GM23338 (cell line): ENCODE results near the gene RPS2. TPM values are rescaled to one million over a fixed set of nuclear protein-coding genes. Genes with fewer than 3 reads are reported as not detected.

Experiments
- ATAC-seq: fragments of 200-7000 bp; cut with Tn5 transposase; 3 replicates; pipeline ENCODE4 v1.9.1; 2020
- DNase-seq: peaks from one replicate; pipeline ENCODE4 v3.0.0-alpha.2; 2015; ENCODE audit warnings: low spot score
- H2AFZ ChIP-seq: fragments of 200-600 bp; sonication (generic); 2 replicates; pipeline ENCODE4 v1.8.0; 2016; ENCODE audit warnings: antibody characterized with exemption, mild to moderate bottlenecking, moderate library complexity
- H3F3A ChIP-seq: fragments of 200-600 bp; sonication (generic); replicated peaks from 2 replicates; pipeline ENCODE4 v1.8.0; 2017; ENCODE audit warnings: antibody characterized with exemption, mixed run types, low read depth
- H3K27ac ChIP-seq: fragments of 200-600 bp; sonication (generic); 2 replicates; pipeline ENCODE4 v1.6.1; 2016; ENCODE audit warnings: low read depth
- H3K27me3 ChIP-seq: fragments of 200-600 bp; sonication (generic); 2 replicates; pipeline ENCODE4 v1.8.0; 2016; ENCODE audit warnings: mild to moderate bottlenecking, mixed run types, moderate library complexity; ENCODE audit not compliant: insufficient read depth
- H3K36me3 ChIP-seq: fragments of 200-600 bp; sonication (generic); 2 replicates; pipeline ENCODE4 v1.8.0; 2016; ENCODE audit warnings: mild to moderate bottlenecking; ENCODE audit not compliant: insufficient read depth
- H3K4me1 ChIP-seq: fragments of 200-600 bp; sonication (generic); 2 replicates; pipeline ENCODE4 v1.8.0; 2016; ENCODE audit warnings: mild to moderate bottlenecking, moderate library complexity; ENCODE audit not compliant: insufficient read depth
- H3K4me2 ChIP-seq: fragments of 200-600 bp; sonication (generic); 2 replicates; pipeline ENCODE4 v1.7.1; 2017; ENCODE audit warnings: mixed run types
- H3K4me3 ChIP-seq: fragments of 200-600 bp; sonication (generic); 2 replicates; pipeline ENCODE4 v1.6.1; 2016; ENCODE audit warnings: mixed run types
- H3K79me2 ChIP-seq: fragments of 200-600 bp; sonication (generic); replicated peaks from 2 replicates; pipeline ENCODE4 v1.8.0; 2017; ENCODE audit warnings: mild to moderate bottlenecking; ENCODE audit not compliant: insufficient read depth
- H3K9me2 ChIP-seq: fragments of 200-600 bp; sonication (generic); 2 replicates; pipeline ENCODE4 v1.8.0; 2017; ENCODE audit not compliant: insufficient read depth
- H4K20me1 ChIP-seq: fragments of 200-600 bp; sonication (generic); replicated peaks from 2 replicates; pipeline ENCODE4 v1.8.0; 2017; ENCODE audit warnings: mild to moderate bottlenecking; ENCODE audit not compliant: insufficient read depth
- H3K27ac Mint-ChIP-seq: 2 replicates; pipeline ENCODE4 v1.8.0; 2020; ENCODE audit warnings: inconsistent platforms, mild to moderate bottlenecking, moderate library complexity, mixed read lengths
- H3K27me3 Mint-ChIP-seq: 3 replicates; pipeline ENCODE4 v1.8.0; 2022; ENCODE audit warnings: low read depth, mild to moderate bottlenecking, moderate library complexity, mixed read lengths, inconsistent platforms; ENCODE audit not compliant: insufficient read depth, poor library complexity
- H3K36me3 Mint-ChIP-seq: 3 replicates; pipeline ENCODE4 v1.8.0; 2021; ENCODE audit warnings: low read depth, mild to moderate bottlenecking, inconsistent platforms, moderate library complexity, mixed read lengths
- H3K4me1 Mint-ChIP-seq: 3 replicates; pipeline ENCODE4 v1.8.0; 2020; ENCODE audit warnings: mild to moderate bottlenecking, inconsistent platforms, mixed read lengths
- H3K4me3 Mint-ChIP-seq: 3 replicates; pipeline ENCODE4 v1.8.0; 2021; ENCODE audit warnings: moderate library complexity, mild to moderate bottlenecking, inconsistent platforms, mixed read lengths
- H3K9me3 Mint-ChIP-seq: 3 replicates; pipeline ENCODE4 v1.8.0; 2020; ENCODE audit warnings: moderate library complexity, mild to moderate bottlenecking, inconsistent platforms, mixed read lengths
- CREB1 ChIP-seq: fragments of 250-450 bp; sonication (Bioruptor Pico); IDR thresholded peaks from 2 replicates; pipeline ENCODE4 v1.5.0; 2020; ENCODE audit warnings: low read depth, mild to moderate bottlenecking, moderate library complexity
- CTCF ChIP-seq, 2 experiments: fragments of 200-600 bp in 1 of 2; sonication (generic) in 1 of 2; conservative IDR thresholded peaks; 2 replicates each; pipeline versions ENCODE4 v1.5.1 to v1.6.1; 2016 to 2017; ENCODE audit warnings: antibody characterized with exemption in 2 of 2, low read depth in 2 of 2, mild to moderate bottlenecking in 2 of 2, moderate library complexity in 1 of 2
- ETS1 ChIP-seq: IDR thresholded peaks from 2 replicates; pipeline ENCODE4 v1.6.1; 2016; ENCODE audit warnings: antibody characterized with exemption
- EZH2 ChIP-seq: fragments of 200-600 bp; sonication (generic); IDR thresholded peaks from one replicate; pipeline ENCODE4 v1.8.0; 2017; ENCODE audit warnings: antibody characterized with exemption, mild to moderate bottlenecking, low read depth; ENCODE audit not compliant: unreplicated experiment
- EZH2phosphoT487 ChIP-seq: fragments of 200-600 bp; sonication (generic); IDR thresholded peaks from one replicate; pipeline ENCODE4 v1.8.1; 2018; ENCODE audit warnings: antibody characterized with exemption; ENCODE audit not compliant: unreplicated experiment
- NANOG ChIP-seq: IDR thresholded peaks from 2 replicates; pipeline ENCODE4 v1.6.1; 2016; ENCODE audit warnings: antibody characterized with exemption, borderline replicate concordance
- POLR2AphosphoS5 ChIP-seq: IDR thresholded peaks from 2 replicates; pipeline ENCODE4 v1.6.1; 2016; ENCODE audit warnings: antibody characterized with exemption, low read depth
- REST ChIP-seq: IDR thresholded peaks from one replicate; pipeline ENCODE4 v1.6.1; 2018; ENCODE audit warnings: antibody characterized with exemption; ENCODE audit not compliant: unreplicated experiment
- STAT1 ChIP-seq: IDR thresholded peaks from one replicate; pipeline ENCODE4 v1.6.1; 2016; ENCODE audit warnings: antibody characterized with exemption; ENCODE audit not compliant: unreplicated experiment
- ZNF114 ChIP-seq: fragments of 250-450 bp; sonication (Bioruptor Pico); IDR thresholded peaks from 2 replicates; pipeline ENCODE4 v1.5.0; 2020; ENCODE audit warnings: mild to moderate bottlenecking, moderate library complexity
- ZNF331 ChIP-seq: fragments of 250-450 bp; sonication (Bioruptor Pico); IDR thresholded peaks from 2 replicates; pipeline ENCODE4 v1.5.0; 2020; ENCODE audit warnings: low read depth, mild to moderate bottlenecking, moderate library complexity
- polyA plus RNA-seq: library from polyadenylated mRNA; unstranded; fragments of >200 nt; fragmentation: Nextera tagmentation; extraction: Ambion mirVana; gene quantifications from 2 replicates; pipeline ENCODE4 v1.2.1, GENCODE V29; 2016
- total RNA-seq: library from RNA; depleted of rRNA; stranded (reverse); fragments of >200 nt; shearing (Covaris generic); gene quantifications from 2 replicates; pipeline ENCODE4 v1.2.3, GENCODE V29; 2014

RPS2 gene
- total and polyA plus RNA-seq, 2 experiments from 2014 or later, result 3,786 to 3,992 TPM

- Histone ChIP-seq H3K27me3 (peaks cover 15% of the 10 kb centered on the region), H4K20me1 (no peaks in the 10 kb centered on the region; the same call in 1 of the 2 replicates), H3K4me3 (no peak overlapping the region), H3K79me2 (peaks cover 19% of the 10 kb centered on the region), H3K36me3 (no peaks in the 10 kb centered on the region), H3K4me2 (no peak overlapping the region), H2AFZ (no peak overlapping the region), H3F3A (peaks cover 13% of the 10 kb centered on the region; the same call in 1 of the 2 replicates), H3K4me1 (peaks cover 18% of the 10 kb centered on the region), H3K27ac (no peak overlapping the region), H3K9me2 (no peaks in the 10 kb centered on the region)
- Mint-ChIP-seq H3K4me1 (peaks cover 14% of the 10 kb centered on the region), H3K27me3 (peaks cover 31% of the 10 kb centered on the region), H3K4me3 (no peak overlapping the region), H3K9me3 (peaks cover 3% of the 10 kb centered on the region; the same call in 1 of the 3 replicates), H3K27ac (no peak overlapping the region), H3K36me3 (peaks cover 16% of the 10 kb centered on the region)
- TF ChIP-seq STAT1 (no peak), CREB1 (CRISPR knock-in tag) (no peak), ZNF114 (CRISPR knock-in tag) (no peak), ETS1 (no peak), REST (no peak), NANOG (no peak)
- ATAC-seq (no peak), DNase-seq (no peak)
These were observed 11.5 kb upstream of the RPS2 start for GRCh38 chr16:1976216-1976520.

DNA sequence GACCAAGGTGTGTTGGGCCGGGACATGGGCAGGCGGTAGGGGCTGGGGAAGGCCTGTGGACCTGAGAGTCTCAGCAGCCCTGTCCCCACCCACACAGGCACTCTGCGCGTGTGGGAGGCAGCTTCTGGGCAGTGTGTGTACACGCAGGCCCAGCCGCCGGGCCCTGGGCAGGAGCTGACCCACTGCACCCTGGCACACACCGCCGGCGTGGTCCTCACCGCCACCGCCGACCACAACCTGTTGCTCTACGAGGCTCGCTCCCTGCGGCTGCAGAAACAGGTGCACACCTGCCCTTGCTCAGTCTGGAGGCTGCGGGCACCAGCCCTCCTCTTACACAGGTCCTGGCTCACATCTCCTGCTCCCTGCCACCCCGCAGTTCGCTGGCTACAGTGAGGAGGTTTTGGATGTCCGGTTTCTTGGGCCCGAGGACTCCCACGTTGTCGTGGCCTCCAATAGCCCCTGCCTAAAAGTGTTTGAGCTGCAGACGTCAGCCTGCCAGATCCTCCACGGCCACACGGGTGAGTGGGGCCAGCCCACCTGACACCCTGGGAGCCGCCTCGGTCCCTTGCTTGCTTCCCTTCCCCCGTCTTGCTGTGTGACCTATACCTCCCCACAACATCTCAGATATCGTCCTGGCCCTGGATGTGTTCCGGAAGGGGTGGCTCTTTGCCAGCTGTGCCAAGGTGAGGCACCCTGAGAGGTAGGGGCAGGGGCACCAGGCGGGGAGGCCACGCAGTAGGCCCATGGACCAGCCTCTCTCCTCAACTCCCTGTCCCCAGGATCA, 11.0 kb upstream of the RPS2 start:
- Histone ChIP-seq H3K27me3 (peaks cover 10% of the 10 kb centered on the region), H3K79me2 (peaks cover 21% of the 10 kb centered on the region), H3F3A (peaks cover 13% of the 10 kb centered on the region; the same call in 1 of the 2 replicates), H3K4me3 (no peak overlapping the region), H3K36me3 (no peaks in the 10 kb centered on the region), H3K27ac (no peak overlapping the region), H3K4me1 (peaks cover 18% of the 10 kb centered on the region), H2AFZ (no peak overlapping the region), H4K20me1 (no peaks in the 10 kb centered on the region; the same call in none of the 2 replicates), H3K4me2 (no peak overlapping the region), H3K9me2 (no peaks in the 10 kb centered on the region)
- no peak for DNase-seq
- ATAC-seq, result no peak
- Mint-ChIP-seq H3K4me3 (no peak overlapping the region; the same call in 2 of the 3 replicates), H3K27me3 (peaks cover 26% of the 10 kb centered on the region), H3K9me3 (peaks cover 3% of the 10 kb centered on the region; the same call in 1 of the 3 replicates), H3K36me3 (peaks cover 16% of the 10 kb centered on the region), H3K27ac (no peak overlapping the region), H3K4me1 (peaks cover 15% of the 10 kb centered on the region)
- TF ChIP-seq NANOG (no peak), EZH2 (no peak), CREB1 (CRISPR knock-in tag) (no peak), ETS1 (no peak), CTCF (conservative IDR thresholded peaks at IDR 0.05; ENCODE audit: low read depth in 2 of 2) (no peak), ZNF331 (no peak), POLR2AphosphoS5 (no peak), EZH2phosphoT487 (no peak)
